Vagina (tissue), 2 donors: Measurements from ENCODE around the gene ANO1.

ENCODE experiments used
- POLR2A ChIP-seq, 2 donors: fragments of 450-650 bp; IDR thresholded peaks; one replicate each; pipeline ENCODE4 v1.6.1; 2017; ENCODE audit warnings: antibody characterized with exemption in 2 of 2, mild to moderate bottlenecking in 2 of 2, moderate library complexity in 2 of 2
- POLR2AphosphoS5 ChIP-seq, 2 donors: sonication (generic); formaldehyde crosslinking; IDR thresholded peaks; one replicate each; pipeline ENCODE4 v1.9.0; 2017; ENCODE audit warnings: antibody characterized with exemption in 2 of 2, mild to moderate bottlenecking in 2 of 2, low read depth in 1 of 2; ENCODE audit not compliant: insufficient read depth in 1 of 2

GRCh38 chr11:70117567-70118145, 39.5 kb downstream of the ANO1 start:
- no peak for TF ChIP-seq POLR2AphosphoS5 (IDR thresholded peaks at IDR 0.05; ENCODE audit: insufficient read depth in 1 of 2, low read depth in 1 of 2)
- TF ChIP-seq POLR2A (IDR thresholded peaks at IDR 0.05): no peak
